ENCODE measurements around the gene HMCN2.

HMCN2 gene

GRCh38 chr9:130371196-130371966 is 105.8 kb downstream of the HMCN2 start:
- DNase-seq: no peak

- no peak for DNase-seq
Measured at GRCh38 chr9:130372057-130372456, 106.5 kb downstream of the HMCN2 start.

- DNase-seq: no peak
Measured at GRCh38 chr9:130373679-130374325, 108.2 kb downstream of the HMCN2 start.

- DNase-seq: no peak
Measured at GRCh38 chr9:130377612-130378011, 112.1 kb downstream of the HMCN2 start.

GRCh38 chr9:130378875-130379648 is 113.5 kb downstream of the HMCN2 start:
- no peak for DNase-seq

GRCh38 chr9:130379649-130379970 is 114.0 kb downstream of the HMCN2 start:
- no peak for DNase-seq

GRCh38 chr9:130380920-130381469 is 115.4 kb downstream of the HMCN2 start:
- DNase-seq: no peak

GRCh38 chr9:130381660-130382059 is 116.1 kb downstream of the HMCN2 start:
- DNase-seq: no peak

- no peak for DNase-seq
Measured at GRCh38 chr9:130382096-130382495, 116.5 kb downstream of the HMCN2 start.

- DNase-seq: no peak
Measured at GRCh38 chr9:130382636-130383349, 117.2 kb downstream of the HMCN2 start.

GRCh38 chr9:130383350-130383715 is 117.8 kb downstream of the HMCN2 start:
- DNase-seq: no peak

- DNase-seq: no peak
Measured at GRCh38 chr9:130383979-130384676, 118.6 kb downstream of the HMCN2 start.

- DNase-seq: no peak
Measured at GRCh38 chr9:130385257-130385656, 119.7 kb downstream of the HMCN2 start.

GRCh38 chr9:130387398-130387797 is 121.8 kb downstream of the HMCN2 start:
- DNase-seq: no peak

- no peak for DNase-seq
Measured at GRCh38 chr9:130387905-130388304, 122.3 kb downstream of the HMCN2 start.

GRCh38 chr9:130390390-130390789 is 124.8 kb downstream of the HMCN2 start:
- DNase-seq: no peak

GRCh38 chr9:130390986-130391385 is 125.4 kb downstream of the HMCN2 start:
- no peak for DNase-seq

- DNase-seq: no peak
Measured at GRCh38 chr9:130391866-130392265, 126.3 kb downstream of the HMCN2 start.

GRCh38 chr9:130393681-130394071 is 128.1 kb downstream of the HMCN2 start:
- no peak for DNase-seq

GRCh38 chr9:130394320-130394719 is 128.8 kb downstream of the HMCN2 start:
- no peak for DNase-seq

- no peak for DNase-seq
Measured at GRCh38 chr9:130394814-130395470, 129.4 kb downstream of the HMCN2 start.

Measured in activated CD4-positive, alpha-beta T cell treated with anti-CD3 and anti-CD28 coated beads for 48 hours (primary cell).